Measurements from ENCODE around the gene CYP26A1. TPM values are rescaled to one million over a fixed set of nuclear protein-coding genes. Genes with fewer than 3 reads are reported as not detected.

The CYP26A1 gene
- total and polyA plus RNA-seq, 2 donors (not counting 1 experiment from before 2014, with no cell fraction given) = under 0.01 TPM; not detected in 1

DNA sequence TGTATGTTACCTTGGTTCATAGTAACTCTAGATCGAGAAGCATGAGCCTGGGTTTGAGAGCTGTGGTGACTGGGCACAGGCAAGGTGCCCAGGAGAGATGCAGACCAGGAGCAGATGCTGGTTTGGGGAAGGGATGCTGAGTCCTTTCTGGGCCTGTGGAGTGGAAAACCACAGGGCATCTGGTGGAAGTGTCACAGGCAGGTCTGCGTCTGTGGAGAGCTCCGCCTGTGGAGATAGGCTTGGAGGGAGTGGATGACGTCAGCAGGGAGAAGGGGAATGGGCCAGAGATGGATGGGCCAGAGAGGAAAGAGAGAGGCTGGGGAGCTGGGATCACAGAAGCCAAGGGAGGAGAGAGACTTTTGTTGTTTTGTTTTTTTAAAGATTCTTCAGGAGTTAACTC, 14.8 kb downstream of the CYP26A1 start:
- Histone ChIP-seq H3K36me3 (ENCODE audit: control insufficient read depth, insufficient read depth, low read length) (no peaks in the 10 kb centered on the region), H3K79me2 (ENCODE audit: control insufficient read depth, insufficient read depth, low read length) (no peaks in the 10 kb centered on the region), H3K4me2 (ENCODE audit: extremely low read depth, insufficient read depth, low read length) (no peak overlapping the region), H2AFZ (ENCODE audit: low read length) (no peak overlapping the region), H3K4me3 (replicated peaks in 1 of 4; ENCODE audit: control extremely low read depth in 1 of 4, insufficient read depth in 1 of 4, low read depth in 3 of 4, low read length in 4 of 4) (no peak overlapping the region), H3K9ac (ENCODE audit: insufficient read depth, low read length) (no peak overlapping the region), H3K27me3 (ENCODE audit: control insufficient read depth, insufficient read depth, low read length) (no peaks in the 10 kb centered on the region), H3K4me1 (ENCODE audit: control insufficient read depth, extremely low read depth, insufficient read depth, low read length) (no peaks in the 10 kb centered on the region), H3K9me3 (ENCODE audit: control insufficient read depth, insufficient read depth, low read depth, low read length) (no peaks in the 10 kb centered on the region), H3K27ac (ENCODE audit: insufficient read depth, low read length) (no peak overlapping the region), H4K20me1 (ENCODE audit: control insufficient read depth, extremely low read depth, insufficient read depth, low read length) (no peaks in the 10 kb centered on the region)
- DNase-seq (ENCODE audit: low read depth in 2 of 2) = no peak
- TF ChIP-seq, protein P1, sequence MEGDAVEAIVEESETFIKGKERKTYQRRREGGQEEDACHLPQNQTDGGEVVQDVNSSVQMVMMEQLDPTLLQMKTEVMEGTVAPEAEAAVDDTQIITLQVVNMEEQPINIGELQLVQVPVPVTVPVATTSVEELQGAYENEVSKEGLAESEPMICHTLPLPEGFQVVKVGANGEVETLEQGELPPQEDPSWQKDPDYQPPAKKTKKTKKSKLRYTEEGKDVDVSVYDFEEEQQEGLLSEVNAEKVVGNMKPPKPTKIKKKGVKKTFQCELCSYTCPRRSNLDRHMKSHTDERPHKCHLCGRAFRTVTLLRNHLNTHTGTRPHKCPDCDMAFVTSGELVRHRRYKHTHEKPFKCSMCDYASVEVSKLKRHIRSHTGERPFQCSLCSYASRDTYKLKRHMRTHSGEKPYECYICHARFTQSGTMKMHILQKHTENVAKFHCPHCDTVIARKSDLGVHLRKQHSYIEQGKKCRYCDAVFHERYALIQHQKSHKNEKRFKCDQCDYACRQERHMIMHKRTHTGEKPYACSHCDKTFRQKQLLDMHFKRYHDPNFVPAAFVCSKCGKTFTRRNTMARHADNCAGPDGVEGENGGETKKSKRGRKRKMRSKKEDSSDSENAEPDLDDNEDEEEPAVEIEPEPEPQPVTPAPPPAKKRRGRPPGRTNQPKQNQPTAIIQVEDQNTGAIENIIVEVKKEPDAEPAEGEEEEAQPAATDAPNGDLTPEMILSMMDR (conservative IDR thresholded peaks at IDR 0.05 in 1 of 2, IDR thresholded peaks at IDR 0.05 in 1 of 2; ENCODE audit: low read depth in 1 of 2, low read length in 2 of 2) = no peak
- no peak for TF ChIP-seq EZH2 (IDR thresholded peaks at IDR 0.05; ENCODE audit: low read length, missing control alignments)

DNA sequence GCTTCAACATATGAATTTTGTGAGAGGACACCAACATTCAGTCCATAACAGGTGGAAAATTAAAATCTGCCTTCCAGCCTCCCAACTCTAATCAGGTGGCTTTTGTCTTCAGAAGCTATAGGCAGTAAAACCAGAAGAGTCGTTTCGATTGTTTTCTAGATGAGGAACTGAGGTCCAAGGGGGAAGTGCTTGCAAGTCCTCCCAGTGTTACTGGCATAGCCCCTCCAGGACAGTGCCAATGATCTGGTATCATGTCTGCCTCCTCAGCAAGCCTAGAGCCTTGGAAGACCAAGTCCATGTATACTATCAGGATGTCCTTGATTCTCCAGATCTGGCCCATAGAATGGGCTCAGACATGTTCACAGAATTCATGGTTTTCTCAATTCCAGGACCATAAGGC, 16.9 kb downstream of the CYP26A1 start:
- Histone ChIP-seq H4K20me1 (ENCODE audit: control insufficient read depth, extremely low read depth, insufficient read depth, low read length) (no peaks in the 10 kb centered on the region), H3K27ac (ENCODE audit: insufficient read depth, low read length) (no peak overlapping the region), H3K4me3 (replicated peaks in 1 of 4; ENCODE audit: control extremely low read depth in 1 of 4, insufficient read depth in 1 of 4, low read depth in 3 of 4, low read length in 4 of 4) (no peak overlapping the region), H2AFZ (ENCODE audit: low read length) (no peak overlapping the region), H3K4me2 (ENCODE audit: extremely low read depth, insufficient read depth, low read length) (no peak overlapping the region), H3K9me3 (ENCODE audit: control insufficient read depth, insufficient read depth, low read depth, low read length) (no peaks in the 10 kb centered on the region), H3K36me3 (ENCODE audit: control insufficient read depth, insufficient read depth, low read length) (no peaks in the 10 kb centered on the region), H3K79me2 (ENCODE audit: control insufficient read depth, insufficient read depth, low read length) (no peaks in the 10 kb centered on the region), H3K27me3 (ENCODE audit: control insufficient read depth, insufficient read depth, low read length) (no peaks in the 10 kb centered on the region), H3K9ac (ENCODE audit: insufficient read depth, low read length) (no peak overlapping the region), H3K4me1 (ENCODE audit: control insufficient read depth, extremely low read depth, insufficient read depth, low read length) (no peaks in the 10 kb centered on the region)
- no peak for DNase-seq (ENCODE audit: low read depth in 2 of 2)
- no peak for TF ChIP-seq EZH2 (IDR thresholded peaks at IDR 0.05; ENCODE audit: low read length, missing control alignments)
- TF ChIP-seq, protein P1 (conservative IDR thresholded peaks at IDR 0.05 in 1 of 2, IDR thresholded peaks at IDR 0.05 in 1 of 2; ENCODE audit: low read depth in 1 of 2, low read length in 2 of 2) = no peak

DNA sequence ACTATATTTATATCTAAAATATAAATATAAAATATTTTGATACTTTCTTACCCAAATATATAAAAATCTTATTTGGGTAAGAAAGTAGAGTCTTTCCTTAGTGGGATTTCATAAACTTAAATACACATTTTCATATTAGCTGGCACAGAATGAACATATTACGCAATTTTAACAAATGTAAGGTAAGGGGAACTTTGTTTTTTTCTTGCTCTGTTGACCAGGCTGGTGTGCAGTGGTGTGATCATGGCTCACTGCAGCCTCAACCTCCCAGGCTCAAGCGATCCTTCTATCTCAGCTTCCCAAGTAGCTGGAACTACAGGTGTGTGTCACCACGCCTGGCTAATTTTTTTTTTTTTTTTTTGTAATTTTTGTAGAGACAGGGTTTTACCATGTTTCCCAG, 18.3 kb downstream of the CYP26A1 start:
- no peaks in the 10 kb centered on the region for H4K20me1 ChIP-seq (ENCODE audit: control insufficient read depth, extremely low read depth, insufficient read depth, low read length)
- no peak overlapping the region for H2AFZ ChIP-seq (ENCODE audit: low read length)
- no peaks in the 10 kb centered on the region for H3K4me1 ChIP-seq (ENCODE audit: control insufficient read depth, extremely low read depth, insufficient read depth, low read length)
- H3K27ac ChIP-seq (ENCODE audit: insufficient read depth, low read length) = no peak overlapping the region
- no peaks in the 10 kb centered on the region for H3K79me2 ChIP-seq (ENCODE audit: control insufficient read depth, insufficient read depth, low read length)
- H3K4me2 ChIP-seq (ENCODE audit: extremely low read depth, insufficient read depth, low read length) = no peak overlapping the region
- H3K9ac ChIP-seq (ENCODE audit: insufficient read depth, low read length) = no peak overlapping the region
- DNase-seq (ENCODE audit: low read depth in 2 of 2) = no peak
- no peak overlapping the region for H3K4me3 ChIP-seq (replicated peaks in 1 of 4; ENCODE audit: control extremely low read depth in 1 of 4, insufficient read depth in 1 of 4, low read depth in 3 of 4, low read length in 4 of 4)
- H3K9me3 ChIP-seq (ENCODE audit: control insufficient read depth, insufficient read depth, low read depth, low read length) = no peaks in the 10 kb centered on the region
- no peaks in the 10 kb centered on the region for H3K36me3 ChIP-seq (ENCODE audit: control insufficient read depth, insufficient read depth, low read length)
- no peaks in the 10 kb centered on the region for H3K27me3 ChIP-seq (ENCODE audit: control insufficient read depth, insufficient read depth, low read length)
- TF ChIP-seq, protein P1 (conservative IDR thresholded peaks at IDR 0.05 in 1 of 2, IDR thresholded peaks at IDR 0.05 in 1 of 2; ENCODE audit: low read depth in 1 of 2, low read length in 2 of 2) = no peak
- TF ChIP-seq EZH2 (IDR thresholded peaks at IDR 0.05; ENCODE audit: low read length, missing control alignments) = no peak

Data from fibroblast of lung (primary cell).